GM21515 (cell line): ENCODE results near the gene GATB.

Experiments used
- ATAC-seq: cut with Tn5 transposase; IDR thresholded peaks from one replicate; pipeline ENCODE4 v1.9.1; 2021; ENCODE audit not compliant: unreplicated experiment

Gene GATB

GRCh38 chr4:151760712-151761661 lies at the start of gene GATB:
Gene GATB (minus strand): TSS chr4:151761007. CDS start chr4:151760982, 25 bp downstream.
- ATAC-seq, result peak; percentile 99

GRCh38 chr4:151810476-151810875 lies 49.7 kb upstream of the GATB start:
- ATAC-seq, result no peak

- ATAC-seq, result no peak
Measured at GRCh38 chr4:151809716-151810115, 48.9 kb upstream of the GATB start.

GRCh38 chr4:151808542-151808941 lies 47.7 kb upstream of the GATB start:
- ATAC-seq, result no peak

GRCh38 chr4:151808120-151808529 lies 47.3 kb upstream of the GATB start:
- ATAC-seq, result no peak

GRCh38 chr4:151807220-151807619 lies 46.4 kb upstream of the GATB start:
- ATAC-seq, result no peak

GRCh38 chr4:151806511-151806927 lies 45.7 kb upstream of the GATB start:
- ATAC-seq, result no peak

- ATAC-seq, result no peak
Measured at GRCh38 chr4:151804821-151805220, 44.0 kb upstream of the GATB start.

GRCh38 chr4:151804086-151804630 lies 43.4 kb upstream of the GATB start:
- no peak for ATAC-seq

- ATAC-seq, result no peak
Measured at GRCh38 chr4:151803246-151803645, 42.4 kb upstream of the GATB start.

GRCh38 chr4:151801547-151802516 lies 41.0 kb upstream of the GATB start:
- peak; percentile 38 for ATAC-seq

- ATAC-seq, result no peak
Measured at GRCh38 chr4:151799417-151800012, 38.7 kb upstream of the GATB start.

- peak; percentile 86 for ATAC-seq
Measured at GRCh38 chr4:151798678-151799416, 38.0 kb upstream of the GATB start.

- ATAC-seq, result no peak
Measured at GRCh38 chr4:151797853-151798252, 37.0 kb upstream of the GATB start.

- ATAC-seq, result no peak
Measured at GRCh38 chr4:151797131-151797530, 36.3 kb upstream of the GATB start.

- ATAC-seq, result no peak
Measured at GRCh38 chr4:151796106-151796505, 35.3 kb upstream of the GATB start.

GRCh38 chr4:151792995-151793394 lies 32.2 kb upstream of the GATB start:
- no peak for ATAC-seq

GRCh38 chr4:151792530-151792929 lies 31.7 kb upstream of the GATB start:
- ATAC-seq, result no peak

- no peak for ATAC-seq
Measured at GRCh38 chr4:151788021-151788420, 27.2 kb upstream of the GATB start.

- ATAC-seq, result no peak
Measured at GRCh38 chr4:151786158-151786495, 25.3 kb upstream of the GATB start.
